ENCODE measurements around the gene KATNAL2. TPM values are rescaled to one million over a fixed set of nuclear protein-coding genes. Genes with fewer than 3 reads are reported as not detected.

KATNAL2 gene
- total and polyA plus RNA-seq, 10 of the 15 experiments (the other 5 are each of a cell fraction or from before 2014, with no cell fraction given): 0.20 to 2.4 (median 1.7) TPM

DNA sequence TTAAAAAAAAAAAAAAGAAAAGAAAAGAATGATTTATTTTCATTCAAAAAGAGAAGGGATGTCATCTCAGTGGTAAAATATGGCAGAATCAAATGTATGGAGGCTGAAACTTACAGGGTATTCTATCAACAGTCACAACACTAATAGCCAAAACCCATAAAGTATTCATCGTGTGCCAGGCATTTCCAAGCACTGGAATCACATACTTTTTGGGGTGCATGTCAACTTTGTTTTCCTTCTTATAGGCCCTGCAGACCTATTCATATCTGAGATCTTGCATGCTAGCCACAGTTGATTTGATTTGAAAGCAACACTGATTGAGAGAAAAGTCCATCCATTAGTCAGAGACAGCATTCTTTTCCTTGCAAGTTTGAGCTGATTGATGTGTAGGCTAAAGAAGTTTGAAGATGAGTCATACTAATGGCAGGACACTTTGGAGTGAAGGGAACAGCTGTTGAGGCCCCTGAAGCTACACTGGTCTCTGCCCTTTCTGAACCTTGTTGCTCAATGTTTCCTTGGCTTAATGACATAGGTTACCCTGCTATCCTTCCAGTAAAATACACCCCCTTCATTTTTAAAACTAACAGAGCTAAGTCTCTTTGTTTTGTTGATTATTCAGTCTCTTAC lies 22.0 kb downstream of the KATNAL2 start:
- ChIA-PET CTCF (interaction anchor here (0.8 to 1.8 kb wide), 2 partner anchors 10 to 12 kb away, joined by 3 to 5 read pairs; no protein-coding TSS in a partner anchor), RAD21 (ENCODE audit: unreplicated experiment) (no interaction called here), POLR2A (interaction anchor here (0.5 kb wide), 1 partner anchor 843 kb away, joined by 3 read pairs; no protein-coding TSS in a partner anchor), SMC1A (ENCODE audit: uncharacterized antibody, unreplicated experiment) (no interaction called here)
- Histone ChIP-seq H3K9ac (ENCODE audit: control insufficient read depth, insufficient read depth, low read length) (no peak overlapping the region), H2AFZ (ENCODE audit: control insufficient read depth, low read depth, low read length) (no peak overlapping the region), H3K4me2 (ENCODE audit: control insufficient read depth, insufficient read depth) (no peak overlapping the region), H4K20me1 (ENCODE audit: control insufficient read depth, insufficient read depth) (no peaks in the 10 kb centered on the region), H3K36me3 (ENCODE audit: control insufficient read depth in 2 of 2, insufficient read depth in 2 of 2, low read length in 1 of 2) (no peaks in the 10 kb centered on the region), H3K27me3 (replicated peaks in 1 of 2; ENCODE audit: control insufficient read depth in 2 of 2, insufficient read depth in 2 of 2, low read length in 1 of 2) (no peaks in the 10 kb centered on the region; a peak in 1 of 4 replicates), H3K27ac (ENCODE audit: control insufficient read depth, insufficient read depth) (no peak overlapping the region), H3K4me1 (ENCODE audit: control insufficient read depth, insufficient read depth, low read length) (no peaks in the 10 kb centered on the region), H3K79me2 (ENCODE audit: control insufficient read depth, insufficient read depth, low read length) (no peaks in the 10 kb centered on the region), H3K9me3 (replicated peaks; ENCODE audit: control insufficient read depth, insufficient read depth, low read length) (no peaks in the 10 kb centered on the region), H3K4me3 (no peak overlapping the region)
- TF ChIP-seq E2F8 (IDR thresholded peaks at IDR 0.05; ENCODE audit: low read depth, partially characterized antibody) (no peak), ESRRA (IDR thresholded peaks at IDR 0.05; ENCODE audit: low read length) (no peak), SPI1 (IDR thresholded peaks at IDR 0.05; ENCODE audit: borderline replicate concordance, insufficient read depth, low read depth, low read length) (no peak), RUNX3 (IDR thresholded peaks at IDR 0.05; ENCODE audit: low read length) (no peak), ZBTB40 (IDR thresholded peaks at IDR 0.05; ENCODE audit: borderline replicate concordance) (no peak), POLR2AphosphoS2 (IDR thresholded peaks at IDR 0.05; ENCODE audit: low read depth, low read length) (no peak), CHD2 (IDR thresholded peaks at IDR 0.05; ENCODE audit: borderline replicate concordance, low read depth, low read length) (no peak), BMI1 (IDR thresholded peaks at IDR 0.05; ENCODE audit: borderline replicate concordance) (no peak), MYC (IDR thresholded peaks at IDR 0.05; ENCODE audit: insufficient read depth, insufficient read length, insufficient replicate concordance, low read length, severe bottlenecking) (no peak), EP300 (IDR thresholded peaks at IDR 0.05; ENCODE audit: borderline replicate concordance in 1 of 2, control insufficient read depth in 1 of 2, low read depth in 2 of 2, low read length in 2 of 2) (no peak), HDAC2 (IDR thresholded peaks at IDR 0.05) (no peak), PML (IDR thresholded peaks at IDR 0.05; ENCODE audit: low read length) (no peak), YY1 (IDR thresholded peaks at IDR 0.05; ENCODE audit: low read depth, low read length) (no peak)
- TF ChIP-seq, protein P1, sequence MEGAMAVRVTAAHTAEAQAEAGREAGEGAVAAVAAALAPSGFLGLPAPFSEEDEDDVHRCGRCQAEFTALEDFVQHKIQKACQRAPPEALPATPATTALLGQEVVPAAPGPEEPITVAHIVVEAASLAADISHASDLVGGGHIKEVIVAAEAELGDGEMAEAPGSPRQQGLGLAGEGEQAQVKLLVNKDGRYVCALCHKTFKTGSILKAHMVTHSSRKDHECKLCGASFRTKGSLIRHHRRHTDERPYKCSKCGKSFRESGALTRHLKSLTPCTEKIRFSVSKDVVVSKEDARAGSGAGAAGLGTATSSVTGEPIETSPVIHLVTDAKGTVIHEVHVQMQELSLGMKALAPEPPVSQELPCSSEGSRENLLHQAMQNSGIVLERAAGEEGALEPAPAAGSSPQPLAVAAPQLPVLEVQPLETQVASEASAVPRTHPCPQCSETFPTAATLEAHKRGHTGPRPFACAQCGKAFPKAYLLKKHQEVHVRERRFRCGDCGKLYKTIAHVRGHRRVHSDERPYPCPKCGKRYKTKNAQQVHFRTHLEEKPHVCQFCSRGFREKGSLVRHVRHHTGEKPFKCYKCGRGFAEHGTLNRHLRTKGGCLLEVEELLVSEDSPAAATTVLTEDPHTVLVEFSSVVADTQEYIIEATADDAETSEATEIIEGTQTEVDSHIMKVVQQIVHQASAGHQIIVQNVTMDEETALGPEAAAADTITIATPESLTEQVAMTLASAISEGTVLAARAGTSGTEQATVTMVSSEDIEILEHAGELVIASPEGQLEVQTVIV (IDR thresholded peaks at IDR 0.05; ENCODE audit: borderline replicate concordance, partially characterized antibody): no peak
- WGBS (ENCODE audit: insufficient coverage, insufficient replicate concordance, low lambda C conversion rate, missing lambda C conversion rate): 87% methylated on average over 1 of the region's 1 CpG
- intact Hi-C loops (cut with micrococcal nuclease; ENCODE audit: unreplicated experiment): no loop called here
- no peak for ATAC-seq
- in situ Hi-C loops (cut with MboI): no loop called here
- FAIRE-seq: no peak
- DNase-seq (ENCODE audit: low read depth, low spot score): no peak
- no TSS peak for BruUV-seq (replicated peaks)
